ENCODE measurements around the gene TPGS1.

The TPGS1 gene

GRCh38 chr19:566403-566802 lies 59.1 kb downstream of the TPGS1 start:
- in situ Hi-C loops (cut with MboI; ENCODE audit: low sequenced_read_pairs) = no loop called here

- in situ Hi-C loops (cut with MboI; ENCODE audit: low sequenced_read_pairs) = no loop called here
Observed at GRCh38 chr19:566844-567243, 59.5 kb downstream of the TPGS1 start.

GRCh38 chr19:567296-567900 lies 60.1 kb downstream of the TPGS1 start:
- in situ Hi-C loops (cut with MboI; ENCODE audit: low sequenced_read_pairs) = no loop called here

All from HL-60/S4 treated with retinoic acid at 250 ng/mL for 4 days and 3 days (cell line).